PFSK-1 (cell line): Measurements from ENCODE around the gene RTP3.

ENCODE experiments used
- FOXP2 ChIP-seq: optimal IDR thresholded peaks from 2 replicates; pipeline ENCODE3; 2011; ENCODE audit warnings: borderline replicate concordance, control low read depth, inconsistent platforms; ENCODE audit not compliant: insufficient read depth; ENCODE audit errors: extremely low read length, extremely low read depth
- POLR2AphosphoS5 ChIP-seq: IDR thresholded peaks from 2 replicates; pipeline ENCODE4 v1.6.1; 2012; ENCODE audit warnings: low read depth, mild to moderate bottlenecking, control low read depth, low read length, moderate library complexity
- SIN3A ChIP-seq: IDR thresholded peaks from 2 replicates; pipeline ENCODE4 v1.6.1; 2012; ENCODE audit warnings: mild to moderate bottlenecking, low read length, moderate library complexity, borderline replicate concordance; ENCODE audit not compliant: insufficient read depth
- TAF1 ChIP-seq: IDR thresholded peaks from 2 replicates; pipeline ENCODE4 v1.6.1; 2012; ENCODE audit warnings: low read length, control low read depth, borderline replicate concordance; ENCODE audit not compliant: insufficient read depth
- TF ChIP-seq, protein P1 (sequence below), 2 experiments: IDR thresholded peaks; 2 replicates each; pipeline versions ENCODE4 v1.6.1 to v1.8.0; 2011 to 2012; ENCODE audit warnings: low read depth in 2 of 2, low read length in 2 of 2, control low read depth in 1 of 2, inconsistent platforms in 1 of 2, mild to moderate bottlenecking in 1 of 2, moderate library complexity in 1 of 2; ENCODE audit not compliant: insufficient read depth in 1 of 2

RTP3 gene

DNA sequence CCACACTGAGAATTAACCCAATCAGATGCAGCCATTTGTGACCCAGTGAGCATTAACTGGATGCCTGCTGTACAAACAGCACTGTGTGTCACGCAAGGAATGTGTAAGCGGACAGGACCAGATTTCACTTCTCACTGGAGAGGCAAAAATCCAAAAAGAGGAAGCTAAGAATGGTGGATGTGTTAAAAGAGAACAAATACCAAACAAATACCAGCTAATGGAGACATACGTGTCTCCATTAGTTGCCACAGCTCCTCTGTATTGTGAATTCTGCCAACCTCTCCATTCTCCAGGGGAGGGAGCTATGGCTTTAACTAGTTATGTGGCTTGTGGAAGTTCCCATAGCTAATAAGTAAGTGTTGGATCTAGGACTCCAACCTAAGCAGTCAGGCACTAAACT lies 35.7 kb upstream of the RTP3 start:
- TF ChIP-seq, protein P1, sequence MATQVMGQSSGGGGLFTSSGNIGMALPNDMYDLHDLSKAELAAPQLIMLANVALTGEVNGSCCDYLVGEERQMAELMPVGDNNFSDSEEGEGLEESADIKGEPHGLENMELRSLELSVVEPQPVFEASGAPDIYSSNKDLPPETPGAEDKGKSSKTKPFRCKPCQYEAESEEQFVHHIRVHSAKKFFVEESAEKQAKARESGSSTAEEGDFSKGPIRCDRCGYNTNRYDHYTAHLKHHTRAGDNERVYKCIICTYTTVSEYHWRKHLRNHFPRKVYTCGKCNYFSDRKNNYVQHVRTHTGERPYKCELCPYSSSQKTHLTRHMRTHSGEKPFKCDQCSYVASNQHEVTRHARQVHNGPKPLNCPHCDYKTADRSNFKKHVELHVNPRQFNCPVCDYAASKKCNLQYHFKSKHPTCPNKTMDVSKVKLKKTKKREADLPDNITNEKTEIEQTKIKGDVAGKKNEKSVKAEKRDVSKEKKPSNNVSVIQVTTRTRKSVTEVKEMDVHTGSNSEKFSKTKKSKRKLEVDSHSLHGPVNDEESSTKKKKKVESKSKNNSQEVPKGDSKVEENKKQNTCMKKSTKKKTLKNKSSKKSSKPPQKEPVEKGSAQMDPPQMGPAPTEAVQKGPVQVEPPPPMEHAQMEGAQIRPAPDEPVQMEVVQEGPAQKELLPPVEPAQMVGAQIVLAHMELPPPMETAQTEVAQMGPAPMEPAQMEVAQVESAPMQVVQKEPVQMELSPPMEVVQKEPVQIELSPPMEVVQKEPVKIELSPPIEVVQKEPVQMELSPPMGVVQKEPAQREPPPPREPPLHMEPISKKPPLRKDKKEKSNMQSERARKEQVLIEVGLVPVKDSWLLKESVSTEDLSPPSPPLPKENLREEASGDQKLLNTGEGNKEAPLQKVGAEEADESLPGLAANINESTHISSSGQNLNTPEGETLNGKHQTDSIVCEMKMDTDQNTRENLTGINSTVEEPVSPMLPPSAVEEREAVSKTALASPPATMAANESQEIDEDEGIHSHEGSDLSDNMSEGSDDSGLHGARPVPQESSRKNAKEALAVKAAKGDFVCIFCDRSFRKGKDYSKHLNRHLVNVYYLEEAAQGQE (IDR thresholded peaks at IDR 0.05; ENCODE audit: insufficient read depth in 1 of 2, low read depth in 2 of 2, low read length in 2 of 2): no peak
- TF ChIP-seq TAF1 (no peak), FOXP2 (no peak), SIN3A (no peak), POLR2AphosphoS5 (no peak)

DNA sequence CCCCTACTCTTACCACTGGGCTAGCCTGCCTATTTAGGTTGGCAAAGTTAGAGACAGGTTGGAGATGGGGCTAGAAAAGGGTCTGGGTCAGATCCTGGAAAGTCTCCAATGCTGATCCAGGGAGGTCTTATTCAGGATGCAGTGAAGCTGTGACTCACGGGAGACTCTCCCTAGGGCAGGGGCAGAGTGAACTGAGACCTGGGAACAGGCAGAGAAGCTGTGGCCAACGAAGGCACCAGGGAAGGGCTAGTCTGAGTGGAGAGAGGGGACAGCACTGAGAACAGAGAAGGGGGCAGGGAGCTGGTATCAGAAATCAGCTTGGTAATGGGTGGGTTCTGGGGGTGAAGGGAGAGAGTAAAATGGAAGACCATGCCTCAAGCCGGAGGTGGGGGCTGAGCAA lies 35.3 kb upstream of the RTP3 start:
- TF ChIP-seq, protein P1 (IDR thresholded peaks at IDR 0.05; ENCODE audit: insufficient read depth in 1 of 2, low read depth in 2 of 2, low read length in 2 of 2): no peak
- TF ChIP-seq TAF1 (no peak), SIN3A (no peak), FOXP2 (no peak), POLR2AphosphoS5 (no peak)

DNA sequence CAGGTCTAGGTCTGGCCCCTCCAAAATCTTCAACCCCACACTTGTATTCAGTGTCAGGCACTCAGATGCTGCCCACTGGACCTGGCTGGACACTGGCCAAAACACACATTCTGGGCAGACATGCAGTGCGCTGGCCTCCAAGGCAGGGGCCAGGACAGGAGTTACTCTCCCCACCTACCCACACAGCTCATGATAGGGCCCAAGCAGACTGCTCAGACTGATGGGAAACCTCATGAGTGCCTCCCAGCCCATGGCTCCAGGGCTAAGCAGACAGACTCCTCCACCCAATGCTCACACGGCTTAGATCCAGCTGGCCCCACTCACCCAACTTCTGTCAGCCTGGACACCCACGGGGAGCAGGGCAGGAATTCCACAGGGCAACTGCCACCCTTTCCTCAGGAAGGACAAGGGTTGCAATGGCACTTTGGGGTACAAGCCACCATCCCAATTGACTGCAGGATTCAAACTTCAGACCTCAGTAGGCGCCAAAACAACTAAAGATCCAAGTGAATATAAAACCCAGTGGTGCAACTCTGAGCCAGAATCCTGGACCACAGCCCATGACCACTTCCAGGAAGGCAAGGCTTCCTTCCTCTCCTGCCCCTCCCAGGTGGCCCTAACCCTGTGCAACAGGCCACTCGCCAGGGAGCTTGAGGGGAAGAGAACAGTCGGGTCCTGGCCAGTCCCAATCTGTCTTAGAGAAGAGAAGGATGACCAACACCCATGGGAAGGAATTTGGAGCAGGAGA lies 34.5 kb upstream of the RTP3 start:
- TF ChIP-seq SIN3A: no peak
- TF ChIP-seq POLR2AphosphoS5: no peak
- TF ChIP-seq FOXP2: no peak
- no peak for TF ChIP-seq TAF1
- TF ChIP-seq, protein P1 (IDR thresholded peaks at IDR 0.05; ENCODE audit: insufficient read depth in 1 of 2, low read depth in 2 of 2, low read length in 2 of 2): no peak

DNA sequence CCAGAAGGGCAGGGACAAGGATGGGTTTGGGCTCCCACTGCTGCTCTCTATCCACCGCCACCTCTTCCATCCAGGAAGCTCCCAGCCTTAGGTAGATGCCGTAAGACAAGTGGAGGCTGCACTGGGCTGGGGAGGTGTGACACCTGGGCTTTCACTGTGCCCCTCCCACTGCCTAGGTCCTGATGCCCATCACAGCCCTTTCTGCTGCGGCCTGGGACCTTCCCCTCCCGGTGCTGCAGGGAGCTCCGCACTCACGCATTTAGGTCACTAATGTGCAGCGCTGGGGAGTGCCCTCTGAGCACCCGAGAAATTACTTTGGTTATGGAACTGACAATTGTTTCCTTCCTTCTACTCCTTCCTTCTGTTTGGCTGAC lies 33.9 kb upstream of the RTP3 start:
- TF ChIP-seq FOXP2: no peak
- TF ChIP-seq SIN3A: no peak
- TF ChIP-seq, protein P1 (IDR thresholded peaks at IDR 0.05; ENCODE audit: insufficient read depth in 1 of 2, low read depth in 2 of 2, low read length in 2 of 2): no peak
- TF ChIP-seq TAF1: no peak
- no peak for TF ChIP-seq POLR2AphosphoS5
